DMS 273 treated with DMSO at 0.1 percent for 48 hours (cell line): ENCODE measurements around the gene CASP3.

Experiments
- DNase-seq: peaks from one replicate; lab custom pipeline; 2025; lab: John Stamatoyannopoulos, UW

Gene CASP3

DNA sequence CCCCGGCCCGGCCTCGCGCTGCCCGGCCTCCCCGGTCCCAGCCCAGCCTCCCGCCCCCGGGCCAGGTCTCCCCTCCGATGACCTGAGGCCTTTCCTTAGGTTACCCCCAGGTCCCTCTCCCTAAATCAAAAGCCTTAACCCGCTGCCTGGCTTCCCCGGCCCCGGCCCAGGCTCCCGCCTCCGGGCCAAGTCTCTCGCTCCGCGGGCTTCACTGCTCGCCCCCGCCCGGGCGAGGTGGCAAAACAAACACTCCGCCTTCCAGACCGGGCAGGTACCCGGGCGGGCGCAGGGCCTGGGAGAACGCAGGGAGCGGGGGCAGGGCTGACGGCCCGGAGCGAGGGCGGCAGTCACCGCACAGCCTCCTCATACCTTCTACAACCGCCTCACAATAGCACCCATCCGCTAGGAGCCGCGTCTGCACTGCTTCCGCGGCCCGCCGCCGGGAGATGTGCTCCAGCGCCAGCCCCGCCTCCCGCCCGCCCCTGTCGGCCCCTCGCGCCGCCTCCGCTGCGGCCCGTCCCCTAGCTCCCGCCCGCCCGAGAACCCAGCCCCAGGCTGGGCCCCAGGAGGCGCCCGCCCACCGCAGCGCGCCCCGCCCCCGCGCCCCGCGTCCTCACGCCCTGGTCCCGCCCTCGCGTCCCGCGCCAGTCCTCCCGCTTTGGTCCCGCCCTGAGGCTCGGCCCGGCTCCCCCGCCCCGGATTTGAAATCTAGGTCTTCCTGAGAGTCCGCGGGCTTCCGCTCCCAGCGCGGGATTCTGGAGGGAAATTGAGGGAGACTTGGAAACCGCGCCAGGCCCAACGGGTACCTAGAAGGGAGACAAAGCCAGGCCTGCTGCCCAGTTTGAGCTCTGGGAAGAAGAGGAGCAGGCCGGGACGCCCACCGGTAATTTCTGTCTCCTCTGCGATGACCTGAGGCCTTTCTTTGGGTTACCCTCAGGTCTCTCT, at the start of gene CASP3, which contains the start of gene PRIMPOL:
TSS of gene CASP3 (minus strand) at position 422 of the 945 bp plus-strand sequence. CDS start 10,994 bp downstream, outside the sequence.
TSS of gene PRIMPOL (plus strand) at position 713 of the 945 bp plus-strand sequence. CDS start 7,403 bp downstream, outside the sequence.
- peak; percentile 47 for DNase-seq

DNA sequence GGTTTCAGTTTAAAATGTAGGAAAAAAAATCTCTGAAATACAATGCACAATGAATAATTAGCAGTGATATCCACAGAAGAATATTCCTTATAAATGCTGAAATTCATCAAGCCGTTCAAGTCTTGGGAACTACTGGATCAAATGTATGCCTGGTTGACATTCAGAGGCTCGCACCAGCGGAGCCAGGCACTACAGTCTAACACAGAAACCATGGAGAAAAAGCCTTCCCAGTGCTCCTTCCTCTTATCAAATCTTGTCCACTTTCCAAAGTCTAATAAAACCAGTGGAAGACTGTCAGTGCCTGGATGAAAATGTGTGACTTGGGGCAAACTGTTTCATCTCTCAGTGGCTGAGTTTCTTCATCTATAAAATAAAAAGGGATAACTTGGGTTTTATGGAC, 48.7 kb upstream of the CASP3 start:
- no peak for DNase-seq

DNA sequence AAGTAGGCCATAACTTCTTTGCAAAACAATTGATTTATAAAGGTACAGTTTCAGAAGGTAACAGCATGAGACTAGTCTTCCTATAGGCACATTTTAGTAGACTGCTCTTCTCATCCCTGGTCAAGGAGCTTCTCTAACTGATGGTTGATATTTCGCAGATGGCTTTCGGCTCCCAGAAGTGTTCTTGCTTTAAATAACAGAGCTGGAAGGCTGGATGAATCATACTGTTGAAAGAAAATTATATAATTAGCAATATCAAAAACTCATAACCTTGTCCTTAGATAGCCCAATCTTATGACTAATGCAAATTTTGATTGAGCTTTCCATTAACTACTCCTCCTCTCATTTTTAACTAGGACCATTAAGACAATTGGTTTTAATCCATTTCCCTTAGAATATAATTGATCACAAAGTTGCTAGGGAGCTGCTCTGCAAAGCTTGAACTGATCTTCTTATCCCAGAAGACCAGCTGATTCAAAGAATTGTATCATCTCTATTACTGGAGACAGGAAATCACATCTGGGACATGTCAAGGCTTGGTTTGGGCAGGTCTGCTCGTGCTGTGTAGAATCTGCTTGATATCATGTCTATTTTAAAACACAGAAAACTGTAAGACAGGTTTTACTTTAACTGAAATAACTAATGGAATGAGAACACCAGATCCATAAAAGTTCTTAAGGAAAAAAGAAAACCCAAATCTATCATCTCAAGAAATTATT, 46.1 kb upstream of the CASP3 start:
- no peak for DNase-seq

DNA sequence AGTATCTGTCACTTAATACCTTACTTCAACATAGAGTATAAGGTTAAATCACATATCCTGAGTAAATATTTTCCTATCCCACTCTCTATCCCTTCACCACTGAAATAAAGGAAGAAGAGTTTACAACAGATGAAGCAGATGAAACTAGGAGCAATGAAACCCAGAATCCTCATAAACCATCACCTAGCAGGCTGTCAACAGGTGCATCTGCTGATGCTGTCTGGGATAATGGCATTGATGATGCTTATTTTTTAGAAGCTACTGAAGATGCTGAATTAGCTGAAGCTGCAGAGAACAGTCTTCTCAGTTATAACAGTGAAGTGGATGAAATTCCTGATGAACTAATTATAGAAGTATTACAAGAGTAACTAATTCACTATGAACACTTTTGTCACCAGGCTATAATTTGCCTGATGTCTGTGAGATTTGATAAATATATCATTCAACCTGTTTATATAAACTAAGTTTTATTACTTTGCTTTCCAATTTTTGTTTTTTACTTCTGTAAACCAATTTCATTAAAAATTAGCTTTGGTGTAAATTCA, 45.2 kb upstream of the CASP3 start:
- DNase-seq: no peak

DNA sequence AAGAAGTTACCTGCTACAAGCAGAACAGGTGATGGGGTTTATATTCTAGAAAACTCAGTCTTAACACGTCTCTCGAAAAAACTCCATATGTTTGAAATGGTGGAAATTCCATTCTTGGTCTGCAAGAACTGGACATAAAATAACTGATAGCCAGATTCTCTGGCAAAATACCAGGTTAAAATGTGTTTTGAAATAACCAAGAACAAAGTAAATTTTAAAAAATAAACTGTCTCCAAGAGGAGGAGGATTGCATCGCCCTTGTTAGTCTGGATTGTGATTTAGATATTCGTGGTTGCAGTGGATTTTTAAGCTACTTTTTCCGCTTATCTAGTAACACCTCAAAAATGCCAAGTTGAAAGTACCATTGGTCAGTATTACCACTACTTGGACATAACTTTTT, 43.8 kb upstream of the CASP3 start:
- DNase-seq: no peak

DNA sequence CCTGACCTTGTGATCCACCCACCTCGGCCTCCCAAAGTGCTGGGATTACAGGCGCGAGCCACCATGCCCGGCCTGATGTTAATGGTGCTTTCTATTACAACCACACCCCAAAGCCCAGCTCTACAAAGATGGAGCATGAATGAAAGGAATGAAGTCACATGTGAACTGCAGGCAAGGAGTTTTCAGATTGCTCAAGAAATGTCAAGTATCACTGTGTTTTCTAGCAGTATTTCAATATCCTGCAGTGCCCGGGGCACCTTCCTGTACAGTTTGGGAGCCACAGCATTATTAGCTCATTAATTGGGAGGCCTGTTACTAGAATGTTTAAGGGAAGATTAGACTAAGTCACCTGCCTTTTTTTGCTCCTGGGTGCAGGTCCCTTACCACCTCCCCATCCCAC, 40.4 kb upstream of the CASP3 start:
- no peak for DNase-seq

DNA sequence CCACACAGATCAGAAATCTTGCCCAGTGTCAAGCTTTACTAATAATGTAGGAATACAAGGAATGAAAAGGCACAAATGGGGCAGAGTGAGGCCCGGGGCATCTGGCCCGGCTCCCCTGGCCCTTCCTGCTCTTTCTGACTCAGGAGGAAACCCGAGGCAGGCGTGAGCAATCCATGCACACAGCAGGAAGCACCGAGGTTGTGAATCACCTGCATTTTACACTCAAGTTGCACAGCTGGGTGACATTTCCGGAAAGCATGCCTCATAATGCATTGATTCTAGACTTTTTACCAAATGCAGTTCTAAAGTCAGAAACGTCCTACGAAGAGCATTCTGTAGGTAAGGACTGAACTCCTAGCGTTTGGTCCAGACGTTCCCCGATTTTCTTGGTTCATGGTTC, 39.2 kb upstream of the CASP3 start:
- no peak for DNase-seq

DNA sequence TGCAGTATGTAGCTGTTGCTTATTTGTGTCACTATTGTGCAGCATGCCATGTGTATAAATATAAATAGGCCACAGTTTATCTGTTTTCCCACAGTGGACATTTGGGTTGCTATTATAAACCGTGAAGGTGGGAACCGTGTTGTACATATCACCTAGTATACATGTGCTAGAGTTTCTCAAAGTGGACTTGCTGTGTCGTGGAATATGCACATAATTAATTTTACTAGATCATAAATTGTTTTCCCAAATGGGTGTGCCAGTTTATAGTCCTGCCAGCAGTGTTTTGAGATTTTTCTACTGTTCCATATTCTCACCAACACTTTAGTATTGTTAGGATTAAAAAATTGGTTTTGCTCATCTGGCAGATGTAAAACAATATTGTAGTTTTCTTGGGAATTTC, 38.8 kb upstream of the CASP3 start:
- DNase-seq: no peak

DNA sequence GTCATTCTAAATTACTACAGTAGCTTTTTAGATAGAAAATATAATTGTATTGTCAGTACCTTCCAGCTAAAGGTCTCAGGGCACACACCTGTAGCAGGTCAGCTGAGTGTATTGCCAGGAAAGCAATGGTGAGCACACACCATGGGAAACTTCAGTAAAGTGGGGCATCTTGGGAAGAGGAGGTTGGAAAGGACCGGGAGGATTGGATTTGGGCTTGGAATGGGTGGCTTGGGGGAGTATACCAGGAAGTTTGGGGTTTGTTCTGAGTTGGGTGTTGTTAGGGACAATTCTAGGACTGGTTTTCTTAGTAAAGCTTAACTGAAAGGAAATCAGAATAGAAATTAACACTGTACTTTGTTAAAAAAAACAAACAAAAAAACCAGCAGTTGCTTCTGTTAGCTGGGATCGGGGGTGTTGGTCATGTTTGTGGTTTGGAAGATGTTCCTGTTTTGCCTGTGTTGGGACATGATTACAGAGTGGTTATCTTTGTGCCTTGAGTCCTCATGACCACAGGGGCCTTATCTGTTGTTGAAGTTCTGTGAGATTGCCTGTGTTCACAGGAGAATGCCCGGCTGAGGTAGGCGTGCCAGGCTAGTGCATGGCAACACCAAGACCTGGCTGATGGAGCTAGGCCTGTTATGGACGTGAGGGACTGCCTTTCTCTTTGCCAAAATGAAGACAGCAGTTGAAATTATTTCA, 35.4 kb upstream of the CASP3 start:
- DNase-seq: no peak

DNA sequence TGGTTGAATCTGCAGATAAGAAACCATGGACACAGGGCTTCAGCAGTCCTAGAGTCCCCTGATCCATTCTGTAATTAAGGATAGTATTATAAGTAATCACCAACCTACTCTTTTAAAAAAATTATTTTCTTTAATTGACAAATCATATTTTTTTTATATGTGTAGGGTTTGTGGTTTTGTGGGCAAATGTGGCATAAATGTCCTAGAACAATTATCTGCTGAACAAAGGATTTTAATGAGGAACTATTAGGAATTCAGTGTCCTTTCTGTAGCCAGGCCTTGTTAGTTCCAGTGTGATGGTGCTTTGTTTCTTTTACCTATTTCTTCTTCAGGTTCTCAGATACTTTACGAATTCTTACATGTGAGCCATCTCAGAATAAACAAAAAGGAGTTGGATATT, 32.7 kb upstream of the CASP3 start:
- DNase-seq: no peak

DNA sequence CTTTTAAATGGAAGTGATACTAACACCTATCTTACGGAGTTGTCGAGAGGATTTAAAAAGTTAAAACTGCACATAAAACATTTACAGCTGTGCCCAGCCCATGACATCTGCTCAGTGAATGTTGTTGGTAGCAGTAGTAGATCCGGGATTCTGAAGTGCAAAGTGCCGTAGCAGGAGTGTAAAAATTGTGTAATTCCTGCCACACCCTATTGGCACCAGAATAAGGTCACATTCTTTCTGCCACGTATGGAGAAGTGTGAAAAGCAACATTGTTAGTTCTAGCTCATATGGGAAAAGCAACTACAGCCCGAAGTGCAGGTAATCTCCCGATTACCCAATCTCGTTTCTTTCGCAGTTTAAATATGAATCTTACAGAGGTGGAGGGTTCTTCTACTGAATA, 31.5 kb upstream of the CASP3 start:
- no peak for DNase-seq

DNA sequence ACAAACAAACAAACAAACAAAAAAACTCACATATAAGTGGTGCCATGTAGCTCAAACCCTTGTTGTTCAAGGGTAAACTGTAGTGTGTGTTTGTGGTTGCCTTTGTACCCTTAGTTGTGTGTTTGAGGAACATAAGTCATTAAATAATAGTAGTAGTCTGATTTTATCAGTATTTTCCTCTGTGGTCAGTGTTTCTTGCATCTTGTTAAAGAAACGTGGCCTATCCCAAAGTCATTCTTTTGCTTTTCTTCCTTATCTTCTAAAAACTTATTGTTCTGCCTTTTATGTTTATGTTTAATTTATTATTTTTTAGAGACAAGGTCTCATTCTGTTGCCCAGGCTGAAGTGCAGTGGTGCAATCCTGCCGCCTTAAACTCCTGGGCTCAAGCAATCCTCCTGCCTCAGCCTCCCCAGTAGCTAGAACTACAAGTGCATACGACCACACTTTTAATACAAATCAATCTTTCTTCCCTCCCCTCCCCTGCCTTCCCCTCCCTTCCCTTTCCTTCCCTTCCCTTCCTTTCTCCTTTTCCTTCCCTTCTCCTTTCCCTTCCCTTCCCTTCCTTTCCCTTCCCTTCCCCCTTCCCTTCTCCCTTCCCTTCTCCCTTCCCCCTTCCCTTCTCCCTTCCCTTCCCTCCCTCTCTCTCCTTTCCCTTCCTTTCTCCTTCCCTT, 26.7 kb upstream of the CASP3 start:
- DNase-seq: no peak

DNA sequence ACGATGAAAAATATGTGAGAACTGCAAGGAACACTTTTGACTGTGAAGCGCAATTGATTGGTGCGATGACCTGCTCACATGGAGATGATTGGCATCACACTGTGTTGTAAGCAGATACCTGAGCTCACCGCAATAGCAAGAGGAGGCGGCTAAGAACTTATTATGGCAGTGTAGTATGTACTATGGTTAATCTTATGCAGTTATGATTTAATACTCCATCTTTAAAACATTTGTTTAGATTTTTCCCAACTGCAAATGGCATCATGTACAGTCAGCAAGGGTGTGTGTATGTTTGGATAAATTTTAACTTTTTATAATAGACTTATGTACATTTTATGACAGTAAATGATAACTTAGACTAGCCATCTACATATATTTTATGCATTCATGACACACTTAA, 25.8 kb upstream of the CASP3 start:
- DNase-seq: no peak

DNA sequence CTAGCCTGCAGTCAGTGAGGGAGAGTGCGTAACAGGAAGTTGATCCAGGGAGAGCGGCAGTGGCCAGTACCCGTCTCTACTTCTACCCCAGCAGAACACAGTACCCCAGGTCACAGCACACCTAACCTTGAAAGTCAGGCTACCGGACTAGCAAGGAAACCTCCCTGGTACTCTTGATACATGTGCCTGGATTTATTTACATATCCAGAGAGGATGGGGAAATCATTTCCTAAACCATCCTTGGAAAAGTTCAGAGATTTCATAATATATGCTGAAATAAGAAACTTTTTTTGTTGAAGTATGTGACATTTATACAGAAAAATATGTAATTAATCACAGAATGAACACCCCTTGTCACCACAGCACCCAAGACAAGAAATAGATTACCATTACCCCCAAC, 24.8 kb upstream of the CASP3 start:
- no peak for DNase-seq

DNA sequence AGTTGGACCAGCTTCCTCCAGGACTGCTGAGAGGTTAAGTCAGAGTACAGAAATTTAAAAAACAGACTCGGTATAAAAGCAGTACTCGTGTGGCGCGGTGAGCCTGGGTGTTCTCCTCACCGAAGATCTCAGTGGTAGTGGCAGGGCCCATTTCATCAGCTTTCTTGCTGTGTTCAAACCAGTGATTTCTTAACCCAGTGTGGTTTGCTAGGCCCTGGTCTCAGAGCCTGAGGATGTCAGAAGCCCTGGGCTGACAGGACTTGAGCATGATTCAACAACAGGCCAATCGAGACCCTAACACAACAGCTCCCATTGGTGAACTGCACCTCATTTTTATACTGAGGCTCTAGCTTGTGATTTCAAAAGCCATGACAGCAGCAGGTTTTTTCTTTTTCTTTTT, 23.5 kb upstream of the CASP3 start:
- DNase-seq: no peak

DNA sequence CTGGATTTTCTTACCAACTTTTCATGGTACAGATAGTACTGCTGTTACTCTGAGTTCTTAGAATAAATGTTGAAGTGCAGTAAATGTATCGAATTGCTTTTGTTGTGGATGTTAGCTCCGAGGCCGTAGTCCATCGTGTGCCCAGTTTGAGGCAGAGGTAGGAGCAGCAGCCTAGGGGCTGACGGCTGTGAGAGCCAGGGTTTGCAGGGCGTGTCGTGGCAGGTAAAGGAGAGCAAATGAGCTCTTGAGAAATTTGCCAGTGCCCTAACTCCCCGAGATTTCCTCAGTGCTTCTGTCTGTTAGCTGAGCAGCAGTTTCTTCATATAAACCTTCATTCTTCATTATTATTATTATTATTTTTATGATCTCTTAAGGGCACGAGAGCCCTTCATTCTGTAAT, 21.9 kb upstream of the CASP3 start:
- DNase-seq: no peak

DNA sequence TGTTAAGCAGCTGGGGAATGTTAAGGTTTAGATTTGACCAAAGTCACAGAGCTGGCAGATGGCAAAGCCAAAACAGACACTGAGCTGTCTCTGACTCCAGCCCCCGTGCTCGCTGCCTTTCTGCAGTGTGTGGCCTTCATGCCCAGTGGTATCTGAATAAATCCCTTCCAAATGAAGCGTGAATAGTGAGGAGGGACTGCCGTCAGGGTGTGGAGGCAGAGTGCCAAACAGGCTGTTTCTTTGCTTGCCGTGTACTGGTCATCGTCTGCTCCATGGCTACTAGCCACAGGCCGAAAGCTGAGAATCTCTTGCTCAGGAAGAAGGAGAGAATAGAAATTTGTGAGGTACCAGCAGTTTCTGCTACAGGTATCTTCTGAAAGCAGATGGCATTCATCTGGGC, 20.0 kb upstream of the CASP3 start:
- no peak for DNase-seq

DNA sequence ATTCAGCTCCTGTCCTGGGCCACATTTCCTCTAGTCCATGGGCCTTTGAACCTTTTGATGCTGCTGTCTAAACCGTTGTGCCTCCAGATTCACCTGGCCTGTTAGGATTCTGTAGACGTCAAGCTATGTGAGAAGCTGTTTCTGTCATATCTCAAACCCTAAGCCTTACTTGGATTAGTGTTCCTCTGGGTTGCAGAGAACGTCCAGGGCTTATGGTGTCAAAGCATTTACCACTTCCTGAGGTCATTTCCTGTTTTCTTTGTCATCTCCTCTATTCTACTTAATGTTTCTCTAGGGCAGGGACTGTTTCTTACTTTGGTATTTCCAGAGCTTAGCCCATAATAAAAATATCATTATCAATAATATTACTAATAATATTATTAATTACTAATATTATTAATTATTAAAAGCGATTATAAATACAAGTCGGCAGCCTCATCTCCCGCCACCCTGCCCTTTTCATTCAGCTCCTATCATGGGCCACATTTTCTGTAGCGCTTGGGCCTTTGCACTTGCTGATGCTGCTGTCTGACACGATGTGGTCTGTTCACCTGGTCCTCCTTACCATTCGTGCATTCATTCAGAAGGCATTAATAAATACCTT, 19.4 kb upstream of the CASP3 start:
- no peak for DNase-seq

DNA sequence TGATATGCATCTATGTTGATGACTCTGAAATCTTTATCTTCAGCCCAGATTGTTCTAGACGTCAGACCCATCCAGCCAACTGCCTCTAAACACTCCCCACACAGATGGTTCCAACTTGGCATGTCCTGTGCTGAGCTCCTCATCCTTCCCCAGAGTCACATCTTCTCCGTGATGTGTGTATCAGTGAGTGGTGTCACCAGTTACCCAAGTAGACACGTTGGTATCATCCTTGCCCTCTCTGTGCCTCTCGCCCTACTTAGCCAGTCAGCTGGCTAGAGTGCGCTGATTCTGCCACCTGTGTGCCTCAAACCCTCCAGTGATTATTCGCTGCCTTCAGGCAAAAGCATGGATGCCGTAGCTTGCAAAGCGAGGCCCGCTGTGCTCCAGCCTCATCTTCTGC, 18.8 kb upstream of the CASP3 start:
- no peak for DNase-seq

DNA sequence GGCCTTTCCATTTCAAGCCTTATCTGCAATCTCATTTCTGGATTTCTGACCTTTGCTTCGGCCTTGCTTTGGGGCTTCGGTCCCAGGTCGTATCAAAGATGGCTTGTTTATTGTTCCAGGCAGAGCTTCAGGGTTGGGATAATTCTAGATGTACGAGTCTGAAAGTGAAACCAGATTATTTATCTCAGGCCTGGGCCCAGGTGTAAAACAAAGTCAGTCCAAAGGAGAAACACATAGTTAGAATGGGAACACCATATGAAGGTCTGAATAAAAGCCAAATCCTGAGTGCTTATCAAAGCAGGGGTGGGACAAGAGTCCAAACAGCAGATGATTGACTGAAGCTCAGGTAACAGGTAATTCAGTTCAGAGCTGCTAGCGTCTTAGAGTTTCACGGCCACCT, 17.4 kb upstream of the CASP3 start:
- no peak for DNase-seq
